GM23338 (cell line): ENCODE results near the gene SMARCA2. TPM values are rescaled to one million over a fixed set of nuclear protein-coding genes. Genes with fewer than 3 reads are reported as not detected.

Experiments
- ATAC-seq: fragments of 200-7000 bp; cut with Tn5 transposase; 3 replicates; pipeline ENCODE4 v1.9.1; 2020
- DNase-seq: peaks from one replicate; pipeline ENCODE4 v3.0.0-alpha.2; 2015; ENCODE audit warnings: low spot score
- H2AFZ ChIP-seq: fragments of 200-600 bp; sonication (generic); 2 replicates; pipeline ENCODE4 v1.8.0; 2016; ENCODE audit warnings: antibody characterized with exemption, mild to moderate bottlenecking, moderate library complexity
- H3F3A ChIP-seq: fragments of 200-600 bp; sonication (generic); replicated peaks from 2 replicates; pipeline ENCODE4 v1.8.0; 2017; ENCODE audit warnings: antibody characterized with exemption, mixed run types, low read depth
- H3K27ac ChIP-seq: fragments of 200-600 bp; sonication (generic); 2 replicates; pipeline ENCODE4 v1.6.1; 2016; ENCODE audit warnings: low read depth
- H3K27me3 ChIP-seq: fragments of 200-600 bp; sonication (generic); 2 replicates; pipeline ENCODE4 v1.8.0; 2016; ENCODE audit warnings: mild to moderate bottlenecking, mixed run types, moderate library complexity; ENCODE audit not compliant: insufficient read depth
- H3K36me3 ChIP-seq: fragments of 200-600 bp; sonication (generic); 2 replicates; pipeline ENCODE4 v1.8.0; 2016; ENCODE audit warnings: mild to moderate bottlenecking; ENCODE audit not compliant: insufficient read depth
- H3K4me1 ChIP-seq: fragments of 200-600 bp; sonication (generic); 2 replicates; pipeline ENCODE4 v1.8.0; 2016; ENCODE audit warnings: mild to moderate bottlenecking, moderate library complexity; ENCODE audit not compliant: insufficient read depth
- H3K4me2 ChIP-seq: fragments of 200-600 bp; sonication (generic); 2 replicates; pipeline ENCODE4 v1.7.1; 2017; ENCODE audit warnings: mixed run types
- H3K4me3 ChIP-seq: fragments of 200-600 bp; sonication (generic); 2 replicates; pipeline ENCODE4 v1.6.1; 2016; ENCODE audit warnings: mixed run types
- H3K79me2 ChIP-seq: fragments of 200-600 bp; sonication (generic); replicated peaks from 2 replicates; pipeline ENCODE4 v1.8.0; 2017; ENCODE audit warnings: mild to moderate bottlenecking; ENCODE audit not compliant: insufficient read depth
- H3K9me2 ChIP-seq: fragments of 200-600 bp; sonication (generic); 2 replicates; pipeline ENCODE4 v1.8.0; 2017; ENCODE audit not compliant: insufficient read depth
- H4K20me1 ChIP-seq: fragments of 200-600 bp; sonication (generic); replicated peaks from 2 replicates; pipeline ENCODE4 v1.8.0; 2017; ENCODE audit warnings: mild to moderate bottlenecking; ENCODE audit not compliant: insufficient read depth
- H3K27ac Mint-ChIP-seq: 2 replicates; pipeline ENCODE4 v1.8.0; 2020; ENCODE audit warnings: inconsistent platforms, mild to moderate bottlenecking, moderate library complexity, mixed read lengths
- H3K27me3 Mint-ChIP-seq: 3 replicates; pipeline ENCODE4 v1.8.0; 2022; ENCODE audit warnings: low read depth, mild to moderate bottlenecking, moderate library complexity, mixed read lengths, inconsistent platforms; ENCODE audit not compliant: insufficient read depth, poor library complexity
- H3K36me3 Mint-ChIP-seq: 3 replicates; pipeline ENCODE4 v1.8.0; 2021; ENCODE audit warnings: low read depth, mild to moderate bottlenecking, inconsistent platforms, moderate library complexity, mixed read lengths
- H3K4me1 Mint-ChIP-seq: 3 replicates; pipeline ENCODE4 v1.8.0; 2020; ENCODE audit warnings: mild to moderate bottlenecking, inconsistent platforms, mixed read lengths
- H3K4me3 Mint-ChIP-seq: 3 replicates; pipeline ENCODE4 v1.8.0; 2021; ENCODE audit warnings: moderate library complexity, mild to moderate bottlenecking, inconsistent platforms, mixed read lengths
- H3K9me3 Mint-ChIP-seq: 3 replicates; pipeline ENCODE4 v1.8.0; 2020; ENCODE audit warnings: moderate library complexity, mild to moderate bottlenecking, inconsistent platforms, mixed read lengths
- CTCF ChIP-seq, 2 experiments: fragments of 200-600 bp in 1 of 2; sonication (generic) in 1 of 2; conservative IDR thresholded peaks; 2 replicates each; pipeline versions ENCODE4 v1.5.1 to v1.6.1; 2016 to 2017; ENCODE audit warnings: antibody characterized with exemption in 2 of 2, low read depth in 2 of 2, mild to moderate bottlenecking in 2 of 2, moderate library complexity in 1 of 2
- EZH2 ChIP-seq: fragments of 200-600 bp; sonication (generic); IDR thresholded peaks from one replicate; pipeline ENCODE4 v1.8.0; 2017; ENCODE audit warnings: antibody characterized with exemption, mild to moderate bottlenecking, low read depth; ENCODE audit not compliant: unreplicated experiment
- NANOG ChIP-seq: IDR thresholded peaks from 2 replicates; pipeline ENCODE4 v1.6.1; 2016; ENCODE audit warnings: antibody characterized with exemption, borderline replicate concordance
- POLR2AphosphoS5 ChIP-seq: IDR thresholded peaks from 2 replicates; pipeline ENCODE4 v1.6.1; 2016; ENCODE audit warnings: antibody characterized with exemption, low read depth
- STAT1 ChIP-seq: IDR thresholded peaks from one replicate; pipeline ENCODE4 v1.6.1; 2016; ENCODE audit warnings: antibody characterized with exemption; ENCODE audit not compliant: unreplicated experiment
- ZNF462 ChIP-seq: fragments of 250-450 bp; sonication (Bioruptor Pico); IDR thresholded peaks from 2 replicates; pipeline ENCODE4 v1.5.0; 2020; ENCODE audit warnings: mild to moderate bottlenecking, moderate library complexity
- polyA plus RNA-seq: library from polyadenylated mRNA; unstranded; fragments of >200 nt; fragmentation: Nextera tagmentation; extraction: Ambion mirVana; gene quantifications from 2 replicates; pipeline ENCODE4 v1.2.1, GENCODE V29; 2016
- total RNA-seq: library from RNA; depleted of rRNA; stranded (reverse); fragments of >200 nt; shearing (Covaris generic); gene quantifications from 2 replicates; pipeline ENCODE4 v1.2.3, GENCODE V29; 2014

The SMARCA2 gene
- total and polyA plus RNA-seq, 2 experiments from 2014 or later = 21.7 to 21.9 TPM

- TF ChIP-seq ZNF462 (no peak), NANOG (no peak)
Observed at GRCh38 chr9:2082772-2083171, 67.6 kb downstream of the SMARCA2 start (continued).

- H3K36me3 ChIP-seq = peaks cover 7% of the 10 kb centered on the region; the same call in 1 of the 2 replicates
- no peaks in the 10 kb centered on the region for H3K79me2 ChIP-seq
- no peak overlapping the region for H3K27ac ChIP-seq
- no peaks in the 10 kb centered on the region for H3K27me3 ChIP-seq
- no peak overlapping the region for H3K4me3 Mint-ChIP-seq
- H4K20me1 ChIP-seq = no peaks in the 10 kb centered on the region
- no peak overlapping the region for H3K27ac Mint-ChIP-seq
- ATAC-seq = no peak
- H3K27me3 Mint-ChIP-seq = no peaks in the 10 kb centered on the region
- no peak overlapping the region for H3K4me2 ChIP-seq
- no peaks in the 10 kb centered on the region for H3K4me1 ChIP-seq
- no peak overlapping the region for H2AFZ ChIP-seq
- H3F3A ChIP-seq = no peaks in the 10 kb centered on the region
- H3K9me3 Mint-ChIP-seq = no peaks in the 10 kb centered on the region
- no peak overlapping the region for H3K4me3 ChIP-seq
- H3K4me1 Mint-ChIP-seq = no peaks in the 10 kb centered on the region; the same call in 2 of the 3 replicates
- no peaks in the 10 kb centered on the region for H3K36me3 Mint-ChIP-seq
- TF ChIP-seq POLR2AphosphoS5 (no peak), STAT1 (no peak), EZH2 (no peak), CTCF (conservative IDR thresholded peaks at IDR 0.05; ENCODE audit: low read depth in 2 of 2) (no peak), ZNF462 (no peak)
- no peak for DNase-seq
- no peaks in the 10 kb centered on the region for H3K9me2 ChIP-seq
Observed at GRCh38 chr9:2083479-2083878, 68.3 kb downstream of the SMARCA2 start.
